Esophagus mucosa (tissue), 1 donor: ENCODE measurements around the gene SLC6A12. TPM values are rescaled to one million over a fixed set of nuclear protein-coding genes. Genes with fewer than 3 reads are reported as not detected.
"Not testable (repeated sequence)": the region's sequence is repeated elsewhere in the genome, so short reads cannot be mapped to it uniquely, and the experiment has no call there.

ENCODE experiments used
- ATAC-seq: fragments of 200-7000 bp; cut with Tn5 transposase; one replicate; pipeline ENCODE4 v1.9.1; 2020
- total RNA-seq: library from RNA; stranded (reverse); gene quantifications from one replicate; pipeline ENCODE4 v1.2.4, GENCODE V29; 2023
- donor health status: DM: yes; HTN: yes; CAD: no.

The SLC6A12 gene
- total RNA-seq, result 0.12 TPM

DNA sequence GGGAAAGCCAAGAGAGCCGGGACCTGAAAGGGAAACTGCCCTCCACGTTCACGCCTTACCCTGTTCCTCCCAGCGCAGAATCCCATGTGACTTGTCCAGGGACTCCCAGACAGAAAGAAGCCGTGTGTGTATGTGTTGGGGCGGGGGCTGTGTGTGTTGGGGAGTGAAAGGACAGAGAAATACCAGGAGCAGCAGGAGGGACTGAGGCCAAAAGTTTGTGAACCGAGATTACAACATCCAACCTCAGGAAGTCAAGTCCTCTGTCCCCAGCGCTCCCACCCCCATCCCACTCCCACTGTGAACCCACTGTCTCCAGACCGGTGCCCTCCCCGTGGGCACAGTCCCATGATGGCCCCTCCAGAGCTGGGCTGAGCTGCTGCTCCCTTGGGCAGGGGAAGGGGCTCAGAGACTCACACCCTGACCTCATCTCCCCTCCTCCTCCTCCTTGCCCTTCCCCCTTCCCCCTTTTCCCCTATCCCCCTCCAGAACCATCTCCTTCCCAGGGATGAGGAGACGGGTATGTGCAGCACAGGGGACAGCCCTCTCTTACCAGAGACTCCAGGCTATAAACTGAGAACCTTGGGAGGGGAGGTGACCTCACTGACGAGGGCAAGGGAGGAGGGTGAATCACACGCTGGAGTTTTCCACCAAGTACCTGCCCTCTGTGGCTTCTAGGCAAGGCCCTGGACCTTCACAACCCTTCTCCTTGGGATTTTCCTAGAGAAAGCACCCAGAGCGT lies at the start of gene SLC6A12:
TSS of gene SLC6A12 (minus strand) at position 155 of the 739 bp plus-strand sequence. CDS start 4,171 bp downstream, outside the sequence.
- ATAC-seq, result no peak

- ATAC-seq, result no peak
These were observed 49.6 kb upstream of the SLC6A12 start for GRCh38 chr12:263574-263973.

GRCh38 chr12:262817-263216 lies 48.9 kb upstream of the SLC6A12 start, which contains the start of gene SLC6A13:
Gene SLC6A13 (minus strand): TSS chr12:262836. CDS start chr12:260052, 2,784 bp downstream.
- no peak for ATAC-seq

DNA sequence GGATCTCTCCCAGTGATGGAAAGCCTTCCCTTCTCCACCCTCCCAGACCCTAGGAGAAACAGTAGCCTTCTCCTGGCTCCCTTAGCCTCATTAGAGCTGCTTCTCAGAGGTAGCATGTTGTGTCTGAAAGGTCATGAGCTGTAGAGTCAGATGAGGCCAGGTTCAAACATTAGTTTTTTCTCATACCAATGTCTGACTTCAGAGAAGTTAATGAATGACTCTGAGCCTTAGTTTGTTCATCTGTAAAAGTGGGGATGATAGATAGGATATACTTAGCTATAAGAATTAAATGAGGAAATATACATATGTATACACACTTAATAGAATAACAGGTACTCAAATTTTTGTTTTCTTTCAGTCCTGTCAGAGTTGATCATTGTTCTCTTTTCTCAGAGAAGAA lies 48.2 kb upstream of the SLC6A12 start:
- ATAC-seq, result no peak

- ATAC-seq, result no peak
These were observed 43.8 kb upstream of the SLC6A12 start for GRCh38 chr12:257521-258321.

GRCh38 chr12:256958-257357 lies 43.0 kb upstream of the SLC6A12 start:
- no peak for ATAC-seq

DNA sequence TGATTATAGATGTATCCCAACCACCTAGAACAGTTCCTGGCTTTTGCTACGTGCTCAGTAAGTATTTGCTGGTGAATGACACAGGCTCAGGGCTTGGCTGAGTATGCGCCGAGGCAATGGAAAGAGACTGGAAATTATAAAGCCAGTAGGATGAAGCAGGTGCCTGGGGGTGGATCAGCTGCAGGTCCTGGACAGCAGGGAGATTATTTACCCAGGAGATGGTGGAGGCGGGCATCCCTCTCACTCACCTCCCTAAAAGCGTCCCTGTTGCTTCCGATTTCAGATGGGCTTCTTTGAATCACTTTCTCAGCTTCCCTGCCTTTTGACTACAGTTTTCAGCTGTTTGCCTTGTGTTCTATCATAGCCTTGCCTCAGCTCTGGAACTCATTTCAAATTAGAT lies 42.3 kb upstream of the SLC6A12 start:
- ATAC-seq, result no peak

- no peak for ATAC-seq
These were observed 41.0 kb upstream of the SLC6A12 start for GRCh38 chr12:254912-255311.

DNA sequence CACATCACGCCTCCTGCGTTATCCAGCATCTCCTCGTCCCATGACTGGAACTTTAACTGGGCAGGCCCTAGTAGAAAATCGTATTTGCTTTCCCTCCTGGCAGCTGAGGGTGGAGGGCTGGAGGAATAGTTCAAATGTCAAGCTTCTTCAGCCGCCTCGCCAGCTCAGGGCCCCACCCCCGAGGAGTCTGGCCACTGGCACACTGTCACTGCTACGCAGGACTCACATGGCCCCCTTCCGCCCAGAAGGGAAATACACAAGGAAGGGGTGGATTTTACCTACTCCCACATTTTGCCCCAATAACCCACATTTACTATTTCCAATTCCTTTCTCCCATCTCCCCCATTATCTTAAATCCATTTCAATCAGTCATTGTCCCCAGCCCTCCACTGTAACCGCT lies 40.1 kb upstream of the SLC6A12 start:
- no peak for ATAC-seq

DNA sequence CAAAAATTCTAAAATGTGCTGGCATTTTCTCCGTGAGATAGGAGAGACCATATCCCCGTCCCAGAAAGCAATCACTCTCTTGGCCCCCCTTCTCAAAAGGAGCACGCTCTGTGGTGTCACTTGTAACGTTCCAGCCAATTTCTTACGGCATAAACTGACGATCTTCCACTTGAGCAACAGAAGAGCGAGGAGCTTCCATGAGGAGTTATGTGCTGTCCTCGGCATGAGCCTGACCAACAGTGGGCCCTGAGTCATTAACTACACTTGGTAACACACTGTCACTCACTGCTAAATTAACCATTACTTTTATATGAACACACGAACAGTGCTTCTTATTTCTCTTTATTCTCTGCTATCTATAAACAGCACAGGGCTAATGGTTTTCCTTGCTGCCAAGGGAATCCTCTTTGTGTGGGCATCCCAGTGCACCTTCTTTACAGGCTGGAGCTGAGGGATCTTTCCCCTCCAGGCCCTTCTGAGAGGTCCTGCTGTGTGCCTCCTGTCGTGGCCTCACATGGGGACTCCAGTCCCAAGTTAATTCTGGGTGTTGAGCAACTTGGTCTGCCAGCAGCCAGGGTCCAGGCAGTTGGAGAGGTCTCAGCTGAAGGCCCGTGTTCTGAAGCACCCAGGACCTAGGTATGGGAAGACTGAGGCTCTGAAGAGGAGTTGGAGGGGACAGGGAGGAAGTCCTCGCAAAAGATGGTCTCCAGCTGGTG lies 39.3 kb upstream of the SLC6A12 start:
- no peak for ATAC-seq

DNA sequence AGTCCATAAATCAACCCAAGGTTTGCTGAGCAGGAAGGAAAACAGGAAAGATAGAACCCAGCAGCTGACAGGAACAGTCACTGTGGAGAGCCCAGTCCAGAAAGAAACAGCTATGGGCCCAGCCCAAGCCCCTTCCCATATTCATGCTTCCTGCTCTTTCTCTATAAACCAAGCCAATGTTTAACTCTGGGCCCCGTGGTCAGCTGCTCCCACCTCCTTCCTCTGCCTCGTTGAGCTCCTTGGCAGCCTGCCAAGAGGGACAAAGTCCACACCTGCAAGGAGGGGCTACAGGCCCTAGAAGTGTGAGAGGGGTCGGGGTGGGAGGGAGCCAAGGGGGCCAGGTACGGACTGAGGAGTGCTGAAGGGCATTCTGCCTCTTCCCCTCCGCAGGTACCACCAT lies 38.7 kb upstream of the SLC6A12 start:
- no peak for ATAC-seq

DNA sequence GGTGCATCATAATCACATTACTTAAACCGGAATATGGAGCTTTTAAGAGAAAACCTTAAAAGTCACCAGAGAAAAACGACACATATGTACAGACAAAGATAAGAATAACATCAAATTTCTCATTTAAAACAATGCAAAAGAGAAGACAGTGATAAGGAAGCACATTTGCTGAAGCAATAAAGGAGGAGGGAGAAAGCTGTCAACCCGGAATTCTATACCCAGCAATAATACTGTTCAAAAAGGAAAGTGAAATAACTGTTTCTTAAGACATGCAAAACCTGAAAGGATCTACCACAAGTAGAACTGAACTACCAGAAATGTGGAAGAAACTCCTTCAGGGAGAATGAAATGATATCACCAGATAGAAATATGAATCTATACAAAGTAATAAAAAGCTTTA lies 33.3 kb upstream of the SLC6A12 start:
- ATAC-seq, result no peak

DNA sequence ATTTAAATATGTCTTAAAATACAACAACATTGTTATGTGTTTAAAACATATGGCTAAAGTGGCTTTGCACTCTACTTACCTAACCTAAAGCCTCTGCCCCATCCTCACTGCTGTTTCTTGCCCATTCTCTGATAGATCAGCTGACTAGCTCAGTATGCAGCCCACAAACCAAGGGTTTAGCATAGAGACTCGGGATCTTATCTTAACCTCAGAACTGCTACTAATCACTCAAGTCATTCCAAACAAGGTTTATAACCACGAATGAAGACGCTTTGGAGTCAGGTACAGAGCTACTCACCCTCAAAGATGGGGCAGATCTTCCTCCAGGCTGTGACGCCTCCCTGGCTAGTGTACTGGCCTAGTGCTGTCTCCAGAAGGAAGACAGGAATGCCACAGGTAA lies 29.4 kb upstream of the SLC6A12 start:
- no peak for ATAC-seq

GRCh38 chr12:242496-242895 lies 28.5 kb upstream of the SLC6A12 start:
- no peak for ATAC-seq

DNA sequence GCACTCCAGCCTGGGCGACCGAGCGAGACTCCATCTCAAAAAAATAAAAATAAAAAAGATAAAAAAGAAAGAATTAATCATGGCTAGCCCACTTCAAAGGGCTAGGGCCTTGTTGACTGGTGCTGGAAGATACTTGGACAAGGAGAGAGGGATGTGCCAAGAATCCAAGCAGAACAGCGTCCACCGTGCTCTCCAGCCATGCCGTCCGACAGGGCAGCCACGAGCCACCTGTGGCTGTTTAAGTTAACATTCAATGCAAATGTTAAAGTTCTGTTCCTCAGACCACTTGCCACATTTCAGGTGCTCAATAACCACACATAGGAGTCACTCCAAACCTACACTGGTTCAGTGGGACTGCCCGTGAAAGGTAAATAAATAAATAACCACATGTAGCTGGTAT lies 27.3 kb upstream of the SLC6A12 start:
- no peak for ATAC-seq

GRCh38 chr12:240566-240965 lies 26.6 kb upstream of the SLC6A12 start:
- no peak for ATAC-seq

DNA sequence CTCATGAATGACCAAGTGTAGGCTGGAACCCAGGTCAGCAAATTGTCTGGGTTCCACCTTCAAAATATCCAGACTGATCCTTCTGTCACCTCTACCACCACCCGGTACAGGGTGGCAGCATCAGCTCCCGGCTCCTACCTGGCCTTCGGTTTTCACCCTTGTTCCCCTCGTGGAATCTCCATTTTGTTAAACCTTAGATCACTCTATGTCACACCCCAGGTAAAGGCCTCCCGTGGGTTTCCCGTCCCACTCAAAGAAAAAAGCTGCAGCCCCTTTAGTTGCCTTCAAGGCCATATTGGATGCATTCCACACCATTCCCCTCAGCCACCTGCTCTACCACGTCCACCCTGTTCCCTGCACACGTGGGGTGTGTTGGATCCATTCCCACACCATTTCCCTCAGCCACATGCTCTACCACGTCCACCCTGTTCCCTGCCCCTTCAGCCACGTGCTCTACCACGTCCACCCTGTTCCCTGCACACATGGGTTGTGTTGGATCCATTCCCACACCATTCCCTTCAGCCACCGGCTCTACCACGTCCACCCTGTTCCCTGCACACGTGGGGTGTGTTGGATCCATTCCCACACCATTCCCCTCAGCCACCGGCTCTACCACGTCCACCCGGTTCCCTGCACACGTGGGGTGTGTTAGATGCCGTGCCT lies 24.9 kb upstream of the SLC6A12 start:
- ATAC-seq, result no peak

DNA sequence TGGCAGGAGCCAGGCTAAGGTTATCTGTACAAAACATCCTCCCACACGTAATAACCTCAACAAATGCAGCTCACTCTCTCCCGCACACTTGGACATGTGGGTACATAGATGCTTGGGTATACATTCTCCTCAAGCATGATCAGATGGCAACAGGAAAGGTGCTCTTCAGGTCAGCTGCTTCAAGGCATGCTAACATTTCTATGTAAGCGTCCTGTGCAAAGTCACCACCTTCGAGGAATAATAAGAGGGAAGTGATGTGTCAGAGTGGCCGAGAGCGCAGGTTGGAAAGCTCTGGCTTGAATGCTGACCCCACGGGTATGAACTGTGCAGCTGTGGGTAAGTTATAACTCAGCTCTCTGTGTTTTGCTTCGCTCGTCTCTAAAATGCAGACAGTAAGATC lies 24.2 kb upstream of the SLC6A12 start:
- ATAC-seq, result no peak

DNA sequence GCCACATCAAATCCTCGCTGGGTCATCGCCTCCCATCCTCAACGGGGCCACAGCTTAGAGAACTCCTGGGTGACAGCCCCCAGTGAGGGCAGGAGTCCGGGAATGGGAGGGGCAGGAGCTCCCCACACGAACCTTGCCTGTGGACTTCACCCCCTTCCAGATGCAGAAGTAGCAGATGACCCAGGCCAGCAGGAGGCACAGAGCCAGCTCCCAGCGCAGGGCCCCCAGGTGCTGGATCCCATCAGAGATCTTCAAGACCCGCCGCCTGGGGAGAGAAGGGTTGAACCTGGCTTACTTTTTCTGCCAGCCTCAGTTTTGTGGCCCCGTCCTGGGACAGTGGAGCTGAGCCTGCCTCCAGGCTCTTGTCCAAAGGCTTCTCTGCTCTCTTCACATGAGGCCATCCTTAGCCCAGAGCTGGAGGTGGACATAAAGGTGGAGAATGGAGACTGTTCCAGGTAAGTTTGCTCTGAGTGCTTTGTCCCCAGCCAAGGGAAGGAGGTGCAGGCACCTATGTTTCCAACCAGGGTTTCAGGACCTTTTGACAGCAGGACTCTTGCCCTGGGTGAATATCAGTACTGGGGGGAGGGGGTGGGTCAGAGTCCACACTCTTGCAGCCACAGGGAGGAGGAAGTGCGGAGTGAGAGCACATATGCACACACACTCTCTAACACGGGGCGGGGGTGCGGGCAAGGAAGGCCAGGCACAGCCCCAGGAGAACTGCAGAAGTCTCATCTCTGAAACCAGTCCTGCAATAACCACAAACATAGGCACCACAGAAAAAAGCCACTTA lies 23.3 kb upstream of the SLC6A12 start:
- ATAC-seq, result no peak

DNA sequence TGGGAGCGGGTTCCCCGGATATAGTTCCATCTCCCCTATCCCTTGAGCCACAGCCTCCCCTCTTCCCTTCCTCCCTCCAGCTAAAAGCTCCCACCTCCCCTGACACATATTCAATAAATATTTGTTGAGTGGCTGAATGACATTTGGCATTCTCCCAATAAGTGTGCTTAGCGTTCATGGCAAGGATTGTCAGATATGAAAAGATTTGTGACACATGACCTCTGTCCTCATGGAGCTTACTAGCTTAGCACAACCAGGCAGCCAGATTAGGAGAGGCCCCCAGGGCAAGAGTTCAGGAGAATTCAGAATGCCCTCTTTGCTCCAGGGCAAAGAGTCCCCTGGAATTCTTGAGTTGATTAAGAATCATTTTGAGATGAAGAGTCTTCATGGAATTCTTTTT lies 22.5 kb upstream of the SLC6A12 start:
- no peak for ATAC-seq

DNA sequence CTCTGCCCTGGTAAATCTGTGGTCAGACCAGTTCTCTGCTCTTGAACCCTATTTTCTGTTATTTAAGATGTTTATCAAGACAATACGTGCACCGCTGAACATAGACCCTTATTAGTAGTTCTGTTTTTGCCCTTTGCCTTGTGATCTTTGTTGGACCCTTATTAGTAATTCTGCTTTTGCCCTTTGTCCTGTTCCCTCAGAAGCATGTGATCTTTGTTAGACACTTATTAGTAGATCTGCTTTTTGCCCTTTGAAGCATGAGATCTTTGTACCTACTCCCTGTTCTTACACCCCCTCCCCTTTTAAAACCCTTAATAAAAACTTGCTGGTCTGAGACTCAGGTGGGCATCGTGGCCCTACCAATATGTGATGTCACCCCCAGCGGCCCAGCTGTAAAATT lies 22.0 kb upstream of the SLC6A12 start:
- not testable (repeated sequence) for ATAC-seq

- no peak for ATAC-seq
These were observed 21.0 kb upstream of the SLC6A12 start for GRCh38 chr12:234891-235415.
